Activated naive CD4-positive, alpha-beta T cell treated with anti-CD3 and anti-CD28 coated beads, Interleukin-2, amount 50 U/mL, for 24 hours (primary cell): Measurements from ENCODE around the gene SIGLEC11.
A peak's percentile ranks its signal among the peaks of the same experiment; 100 is the strongest.
"Not testable (repeated sequence)": the region's sequence is repeated elsewhere in the genome, so short reads cannot be mapped to it uniquely, and the experiment has no call there.

Experiments
- H3K27ac Mint-ChIP-seq: one replicate; pipeline ENCODE4 v1.8.0; 2021; ENCODE audit warnings: mild to moderate bottlenecking, mixed read lengths
- H3K27me3 Mint-ChIP-seq: one replicate; pipeline ENCODE4 v1.8.0; 2021; ENCODE audit warnings: mixed read lengths
- H3K36me3 Mint-ChIP-seq: one replicate; pipeline ENCODE4 v1.8.0; 2021; ENCODE audit warnings: mixed read lengths
- H3K4me1 Mint-ChIP-seq: one replicate; pipeline ENCODE4 v1.8.0; 2021; ENCODE audit warnings: mixed read lengths
- H3K4me3 Mint-ChIP-seq: one replicate; pipeline ENCODE4 v1.8.0; 2021; ENCODE audit warnings: mild to moderate bottlenecking, mixed read lengths
- H3K9me3 Mint-ChIP-seq: one replicate; pipeline ENCODE4 v1.8.0; 2021; ENCODE audit warnings: mixed read lengths

The SIGLEC11 gene

GRCh38 chr19:49944567-49944966, 16.4 kb downstream of the SIGLEC11 start:
- H3K4me1 Mint-ChIP-seq, H3K4me3 Mint-ChIP-seq, H3K27ac Mint-ChIP-seq, H3K36me3 Mint-ChIP-seq, H3K9me3 Mint-ChIP-seq, H3K27me3 Mint-ChIP-seq: not testable (repeated sequence)

DNA sequence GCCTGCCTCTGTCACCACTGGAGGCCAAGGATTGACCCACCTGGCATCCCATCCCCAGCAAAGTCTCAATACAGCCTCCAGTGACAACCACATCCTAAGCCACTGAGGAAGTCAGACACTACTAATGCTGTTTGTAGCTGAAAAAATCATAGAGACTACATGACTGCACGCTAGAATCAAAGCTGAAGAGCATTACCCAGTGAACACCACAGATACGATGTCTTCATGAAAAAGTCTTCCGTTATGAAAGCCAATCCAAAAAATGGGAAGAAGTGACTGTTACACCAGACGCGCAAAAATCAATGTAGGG, 20.5 kb downstream of the SIGLEC11 start:
- H3K36me3 Mint-ChIP-seq = no peaks in the 10 kb centered on the region
- H3K4me3 Mint-ChIP-seq = no peak overlapping the region
- H3K4me1 Mint-ChIP-seq = peaks cover 3% of the 10 kb centered on the region
- no peaks in the 10 kb centered on the region for H3K27me3 Mint-ChIP-seq
- H3K9me3 Mint-ChIP-seq = no peaks in the 10 kb centered on the region
- no peak overlapping the region for H3K27ac Mint-ChIP-seq

GRCh38 chr19:49939721-49940481, 21.1 kb downstream of the SIGLEC11 start:
- H3K4me1 Mint-ChIP-seq = peaks cover 3% of the 10 kb centered on the region
- H3K4me3 Mint-ChIP-seq = no peak overlapping the region
- no peaks in the 10 kb centered on the region for H3K36me3 Mint-ChIP-seq
- H3K27ac Mint-ChIP-seq = no peak overlapping the region
- no peaks in the 10 kb centered on the region for H3K27me3 Mint-ChIP-seq
- H3K9me3 Mint-ChIP-seq = no peaks in the 10 kb centered on the region

GRCh38 chr19:49938662-49939061, 22.3 kb downstream of the SIGLEC11 start:
- no peak overlapping the region for H3K4me3 Mint-ChIP-seq
- peaks cover 6% of the 10 kb centered on the region for H3K4me1 Mint-ChIP-seq
- H3K27me3 Mint-ChIP-seq = no peaks in the 10 kb centered on the region
- H3K9me3 Mint-ChIP-seq = no peaks in the 10 kb centered on the region
- H3K27ac Mint-ChIP-seq = no peak overlapping the region
- H3K36me3 Mint-ChIP-seq = no peaks in the 10 kb centered on the region

- no peaks in the 10 kb centered on the region for H3K9me3 Mint-ChIP-seq
- no peaks in the 10 kb centered on the region for H3K27me3 Mint-ChIP-seq
Measured at GRCh38 chr19:49937750-49938381, 23.1 kb downstream of the SIGLEC11 start.

DNA sequence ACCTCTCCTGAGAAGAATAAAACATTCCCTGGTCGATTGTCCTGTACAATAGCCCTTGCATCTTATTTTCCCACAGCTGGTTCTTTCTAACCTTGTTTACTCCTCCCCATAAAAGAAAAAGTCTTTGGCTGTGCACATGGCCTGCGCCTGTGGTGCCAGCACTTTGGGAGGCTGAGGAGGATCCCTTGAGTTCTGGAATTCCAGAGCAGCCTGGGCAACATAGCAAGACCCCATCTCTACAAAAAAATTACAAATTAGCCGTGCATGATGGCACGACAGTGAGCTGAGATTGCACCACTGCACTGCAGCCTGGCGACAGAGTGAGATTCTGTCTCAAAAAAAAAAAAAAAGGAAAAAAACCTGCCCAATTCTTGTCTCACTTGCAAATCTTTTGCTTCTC, 24.4 kb downstream of the SIGLEC11 start:
- H3K27me3 Mint-ChIP-seq = no peaks in the 10 kb centered on the region
- peaks cover 6% of the 10 kb centered on the region for H3K36me3 Mint-ChIP-seq
- peak overlapping the region; percentile 3 for H3K27ac Mint-ChIP-seq
- peaks cover 24% of the 10 kb centered on the region for H3K4me1 Mint-ChIP-seq
- H3K9me3 Mint-ChIP-seq = no peaks in the 10 kb centered on the region
- no peak overlapping the region for H3K4me3 Mint-ChIP-seq

More at GRCh38 chr19:49937750-49938381, 23.1 kb downstream of the SIGLEC11 start:
- Mint-ChIP-seq H3K36me3 (no peaks in the 10 kb centered on the region), H3K4me3 (no peak overlapping the region), H3K27ac (no peak overlapping the region), H3K4me1 (peaks cover 14% of the 10 kb centered on the region)

DNA sequence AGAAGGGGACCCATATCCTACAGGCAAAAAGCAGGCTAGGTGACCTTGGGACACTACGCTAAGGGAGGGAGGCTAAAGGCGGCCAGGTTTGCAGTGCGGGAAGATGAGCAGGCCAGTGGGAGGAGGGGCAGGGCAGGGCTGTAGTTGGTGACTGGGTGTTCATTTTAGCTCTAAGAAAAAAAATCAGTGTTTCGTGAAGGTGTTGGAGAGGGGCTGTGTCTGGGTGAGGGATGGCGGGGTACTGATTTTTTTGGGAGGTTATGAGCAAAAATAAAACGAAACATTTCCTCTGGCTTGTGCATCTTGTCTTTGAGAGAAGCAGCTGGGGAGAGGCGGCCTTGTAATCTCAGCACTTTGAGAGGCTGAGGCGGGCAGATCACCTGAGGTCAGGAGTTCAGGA, 27.3 kb downstream of the SIGLEC11 start:
- H3K9me3 Mint-ChIP-seq = no peaks in the 10 kb centered on the region
- H3K4me3 Mint-ChIP-seq = peak overlapping the region; percentile 65
- H3K27me3 Mint-ChIP-seq = peaks cover 1% of the 10 kb centered on the region
- H3K36me3 Mint-ChIP-seq = peaks cover 17% of the 10 kb centered on the region
- H3K4me1 Mint-ChIP-seq = peaks cover 39% of the 10 kb centered on the region
- H3K27ac Mint-ChIP-seq = no peak overlapping the region

- no peak overlapping the region for H3K4me3 Mint-ChIP-seq
Measured at GRCh38 chr19:49932731-49933131, 28.2 kb downstream of the SIGLEC11 start.

GRCh38 chr19:49932041-49932451, 28.9 kb downstream of the SIGLEC11 start:
- Mint-ChIP-seq H3K27ac (no peak overlapping the region), H3K9me3 (no peaks in the 10 kb centered on the region), H3K4me1 (peaks cover 50% of the 10 kb centered on the region), H3K36me3 (peaks cover 24% of the 10 kb centered on the region), H3K27me3 (peaks cover 1% of the 10 kb centered on the region), H3K4me3 (peak overlapping the region; percentile 63)

More at GRCh38 chr19:49932731-49933131, 28.2 kb downstream of the SIGLEC11 start:
- H3K9me3 Mint-ChIP-seq = no peaks in the 10 kb centered on the region
- peaks cover 43% of the 10 kb centered on the region for H3K4me1 Mint-ChIP-seq
- no peak overlapping the region for H3K27ac Mint-ChIP-seq
- H3K36me3 Mint-ChIP-seq = peaks cover 20% of the 10 kb centered on the region
- peaks cover 1% of the 10 kb centered on the region for H3K27me3 Mint-ChIP-seq

- Mint-ChIP-seq H3K36me3 (peaks cover 24% of the 10 kb centered on the region), H3K27me3 (peaks cover 1% of the 10 kb centered on the region), H3K4me3 (peak overlapping the region; percentile 63), H3K4me1 (peaks cover 54% of the 10 kb centered on the region), H3K9me3 (no peaks in the 10 kb centered on the region), H3K27ac (no peak overlapping the region)
Measured at GRCh38 chr19:49931293-49932040, 29.5 kb downstream of the SIGLEC11 start.

DNA sequence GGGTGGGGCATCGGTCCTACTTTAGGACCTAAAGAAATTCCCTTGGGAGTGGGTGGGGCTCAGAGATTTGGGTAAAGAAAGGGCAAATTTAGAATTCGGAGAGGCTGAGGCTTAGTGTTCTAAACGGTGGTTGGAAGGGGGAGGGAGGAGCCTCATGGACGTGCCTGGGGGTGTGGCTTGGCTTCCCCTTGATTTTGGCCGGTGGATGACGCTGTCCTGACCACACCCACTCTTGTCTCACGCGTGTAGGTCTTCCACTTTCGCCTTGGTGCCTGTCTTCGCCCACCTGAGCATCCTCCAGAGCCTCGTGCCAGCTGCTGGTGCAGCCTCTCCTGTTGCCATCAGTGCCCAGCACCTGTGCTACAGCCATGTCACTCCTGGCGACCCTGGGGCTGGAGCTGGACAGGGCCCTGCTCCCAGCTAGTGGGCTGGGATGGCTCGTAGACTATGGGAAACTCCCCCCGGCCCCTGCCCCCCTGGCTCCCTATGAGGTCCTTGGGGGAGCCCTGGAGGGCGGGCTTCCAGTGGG, 30.4 kb downstream of the SIGLEC11 start:
- H3K36me3 Mint-ChIP-seq = peaks cover 24% of the 10 kb centered on the region
- peak overlapping the region; percentile 8 for H3K27ac Mint-ChIP-seq
- H3K4me1 Mint-ChIP-seq = peaks cover 58% of the 10 kb centered on the region
- H3K27me3 Mint-ChIP-seq = peaks cover 1% of the 10 kb centered on the region
- H3K9me3 Mint-ChIP-seq = no peaks in the 10 kb centered on the region
- peak overlapping the region; percentile 45 for H3K4me3 Mint-ChIP-seq

DNA sequence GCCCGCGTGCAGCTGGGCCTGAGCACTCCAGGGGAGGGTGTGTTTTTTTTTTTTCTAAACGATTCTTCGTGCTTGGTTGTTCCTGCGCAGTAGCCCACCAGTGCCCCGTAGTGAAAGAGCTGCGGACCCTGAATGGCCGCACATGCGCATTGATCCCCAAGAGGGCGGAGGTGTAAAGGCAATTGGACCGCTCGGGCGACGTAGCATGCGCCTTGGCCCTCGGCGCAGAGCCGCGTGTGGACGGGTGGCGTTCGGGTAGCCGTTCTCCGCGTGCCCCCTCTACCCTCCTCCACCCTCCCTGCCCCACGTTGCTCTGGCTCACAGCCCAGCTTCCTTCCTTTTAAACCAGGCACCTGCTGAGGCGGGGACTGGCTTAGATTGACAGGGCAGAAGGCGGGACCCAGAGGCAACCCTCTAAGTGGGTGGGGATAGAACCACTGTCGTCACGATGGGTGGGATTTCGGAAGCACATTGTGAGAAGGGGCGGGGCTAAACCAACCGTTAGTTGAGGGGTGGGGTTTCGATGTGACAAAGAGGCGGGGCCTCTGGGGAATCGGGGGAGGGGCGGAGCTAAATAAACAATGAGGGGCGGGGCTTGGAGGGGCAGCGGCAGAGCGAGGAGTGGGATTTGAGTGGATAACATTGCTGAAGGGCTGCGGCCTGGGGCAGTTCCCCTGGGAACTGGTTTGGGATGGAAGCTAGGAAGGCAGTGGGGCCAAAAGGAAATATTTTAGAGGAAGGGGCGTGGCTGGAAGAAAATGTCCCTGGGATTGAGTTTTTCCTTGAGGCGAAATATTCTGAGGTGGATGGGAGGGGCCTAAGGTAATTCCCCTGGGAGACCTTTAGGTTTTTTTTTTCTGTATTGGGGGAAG, 31.1 kb downstream of the SIGLEC11 start:
- peak overlapping the region; percentile 95 for H3K4me3 Mint-ChIP-seq
- H3K36me3 Mint-ChIP-seq = peaks cover 27% of the 10 kb centered on the region
- no peaks in the 10 kb centered on the region for H3K9me3 Mint-ChIP-seq
- peak overlapping the region; percentile 100 for H3K27ac Mint-ChIP-seq
- peaks cover 62% of the 10 kb centered on the region for H3K4me1 Mint-ChIP-seq
- peaks cover 1% of the 10 kb centered on the region for H3K27me3 Mint-ChIP-seq

DNA sequence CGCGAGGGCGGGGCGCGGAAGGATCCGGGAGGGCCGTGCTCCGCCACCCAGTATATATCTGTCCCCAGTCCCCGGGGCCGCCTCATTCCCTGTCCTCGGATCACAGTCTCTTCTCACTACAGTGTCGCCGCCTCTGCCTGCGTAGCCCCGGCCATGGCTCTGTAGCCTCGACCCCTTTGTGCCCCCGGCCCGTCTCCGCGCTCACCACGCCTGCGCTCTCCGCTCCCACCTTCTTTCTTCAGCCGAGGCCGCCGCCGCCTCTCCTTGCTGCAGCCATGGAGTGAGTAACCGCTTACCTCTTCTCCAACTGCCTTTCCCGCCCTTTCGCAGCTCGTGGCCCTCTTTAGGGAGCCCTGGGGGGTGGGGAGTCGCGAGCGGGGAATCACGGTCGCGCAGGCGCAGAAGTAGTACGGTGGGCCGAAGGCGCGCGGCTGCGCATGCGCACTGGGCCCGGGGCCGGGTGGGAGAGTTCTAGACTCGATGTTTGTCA, 31.8 kb downstream of the SIGLEC11 start, which contains the start of the genes ATF5 and NUP62:
TSS of gene ATF5 (plus strand) at position 85 of the 490 bp plus-strand sequence. CDS start 1,646 bp downstream, outside the sequence.
TSS of gene NUP62 (minus strand) at position 384 of the 490 bp plus-strand sequence. CDS start 19,697 bp downstream, outside the sequence.
- Mint-ChIP-seq H3K36me3 (peaks cover 27% of the 10 kb centered on the region), H3K4me3 (peak within 1 kb of the TSS; percentile 95), H3K27ac (peak within 1 kb of the TSS; percentile 100), H3K9me3 (no peaks in the 10 kb centered on the region), H3K27me3 (peaks cover 1% of the 10 kb centered on the region), H3K4me1 (peaks cover 62% of the 10 kb centered on the region)

GRCh38 chr19:49927526-49928264, 33.3 kb downstream of the SIGLEC11 start:
- peaks cover 1% of the 10 kb centered on the region for H3K27me3 Mint-ChIP-seq
- H3K9me3 Mint-ChIP-seq = no peaks in the 10 kb centered on the region
- H3K27ac Mint-ChIP-seq = peak overlapping the region; percentile 94
- peaks cover 29% of the 10 kb centered on the region for H3K36me3 Mint-ChIP-seq
- H3K4me1 Mint-ChIP-seq = peaks cover 54% of the 10 kb centered on the region
- peak overlapping the region; percentile 95 for H3K4me3 Mint-ChIP-seq
